Heart right ventricle (tissue), 16 donors: Measurements from ENCODE around the gene MINDY4. TPM values are rescaled to one million over a fixed set of nuclear protein-coding genes. Genes with fewer than 3 reads are reported as not detected.
A peak's percentile ranks its signal among the peaks of the same experiment; 100 is the strongest.

Experiments used
- ATAC-seq, 8 donors: fragments of 200-7000 bp; cut with Tn5 transposase; one replicate each; pipeline ENCODE4 v1.9.1; 2020; ENCODE audit warnings: mild to moderate bottlenecking in 8 of 8, moderate library complexity in 8 of 8, moderate number of reproducible peaks in 1 of 8
- DNase-seq, 2 donors: peaks; one replicate each; pipeline ENCODE4 v3.0.0-alpha.2; 2020
- H3K27ac ChIP-seq, 10 donors: fragments of 200-600 bp; sonication (generic) in 2 of 10; one replicate each; pipeline versions ENCODE4 v1.5.0 to v1.8.0; 2020 to 2022; ENCODE audit warnings: mild to moderate bottlenecking in 3 of 10
- H3K27me3 ChIP-seq, 7 donors: fragments of 200-600 bp; one replicate each; pipeline ENCODE4 v1.8.0; 2021 to 2022; ENCODE audit warnings: mild to moderate bottlenecking in 2 of 7
- H3K36me3 ChIP-seq, 9 donors: fragments of 200-600 bp; sonication (generic) in 1 of 9; one replicate each; pipeline versions ENCODE4 v1.5.0 to v1.8.0; 2020 to 2022; ENCODE audit warnings: mild to moderate bottlenecking in 2 of 9
- H3K4me1 ChIP-seq, 9 donors: fragments of 200-600 bp; sonication (generic) in 1 of 9; one replicate each; pipeline versions ENCODE4 v1.5.0 to v1.8.0; 2020 to 2022; ENCODE audit warnings: mild to moderate bottlenecking in 4 of 9
- H3K4me3 ChIP-seq, 10 donors: fragments of 200-600 bp; sonication (generic) in 2 of 10; one replicate each; pipeline versions ENCODE4 v1.5.0 to v1.8.0; 2020 to 2022; ENCODE audit warnings: mild to moderate bottlenecking in 7 of 10, moderate library complexity in 2 of 10
- H3K9me3 ChIP-seq, 11 donors: fragments of 200-600 bp in 10 of 11; sonication (generic) in 2 of 11; one replicate each; pipeline versions ENCODE4 v1.5.0 to v1.8.0; 2013 to 2022; ENCODE audit warnings: mild to moderate bottlenecking in 2 of 11, control low read depth in 1 of 11, moderate library complexity in 1 of 11
- CTCF ChIP-seq, 9 donors: fragments of 200-600 bp; sonication (generic) in 2 of 9; IDR thresholded peaks; one replicate each; pipeline versions ENCODE4 v1.5.0 to v1.8.0; 2021 to 2022; ENCODE audit warnings: antibody characterized with exemption in 9 of 9, mild to moderate bottlenecking in 5 of 9, moderate library complexity in 1 of 9
- WGBS, 2 donors: extraction: QIAGEN DNeasy Blood & Tissue Kit; methylation state at CpG; one replicate each; pipeline ENCODE4 v1.1.7; 2013; ENCODE audit warnings: inconsistent platforms in 1 of 2; 5-methylcytosine and 5-hydroxymethylcytosine counted together
- intact Hi-C, 10 donors: fragments of 100-400 bp; cut with DNase I; formaldehyde crosslinking; loops; one replicate each; pipeline versions ENCODE4 v1.11.1 to v1.14.2; 2022
- polyA plus RNA-seq, 2 donors: library from polyadenylated mRNA; stranded (reverse); fragments of 200-250 nt; gene quantifications; one replicate each; pipeline ENCODE4 v1.2.3, GENCODE V29; 2013
- total RNA-seq, 10 donors: library from RNA; stranded (reverse); fragmentation: NEBNext Ultra II Directional in 3 of 10; extraction: Animal tissue kit (Norgen Biotek cat#: 25700) in 3 of 10; gene quantifications; one replicate each; pipeline versions ENCODE4 v1.2.1 to v1.2.4, GENCODE V29; 2021 to 2023
- donor health status: Arrhythmogenic right ventricular cardiomyopathy.
- donor health status: ischemic (EF 13 %, LVEDD 7.1; RV severe dilation, severe dysfunction).
- donor health status: healthy with polysubstance abuse.
- donor health status: DM: no; HTN: yes; CAD: no.
- donor health status: DM: no; HTN: no; CAD: no.
- donor health status: ischemic (EF 25% LVEDD 6.9; RV normal size, moderate dysfunction).
- donor health status: ischemic (EF 25% LVEDD 5.7; RV mildly dilated, moderate dysfunction).
- donor health status: healthy.
- donor health status: DM: yes; HTN: yes; CAD: no.
- donor health status: Ischemic cardiomyopathy.
- donor health status: ischemic (EF 35%, LVEDD 5.7; RV mildly dilated, moderate dysfunction).
- donor health status: nonischemic (EF 11% LVEDD 7.7; RV severe dilation, severe dysfunction).
- donor health status: DM: yes; HTN: yes; CAD: no.
- donor health status: PGD.
- donor health status: ischemic (EF 29% LVEDD 5.4; RV normal size, mild dysfunction).
- donor health status: nonischemic (EF 23%, LVEDD 6.1; RV moderate dilation, normal function).

Gene MINDY4
- total and polyA plus RNA-seq, 12 donors: 1.9 to 5.4 (median 2.8) TPM

GRCh38 chr7:30900053-30900452, 128.8 kb downstream of the MINDY4 start:
- no peaks in the 10 kb centered on the region for H3K36me3 ChIP-seq
- no peak overlapping the region for H3K4me3 ChIP-seq
- WGBS, 2 donors: 56 to 78% methylated on average over 9 of the region's 9 CpGs
- no peaks in the 10 kb centered on the region for H3K9me3 ChIP-seq
- no peak for TF ChIP-seq CTCF (IDR thresholded peaks at IDR 0.05)
- intact Hi-C loops: no loop called here
- no peak for DNase-seq
- peaks cover 7 to 79% (median 60%) of the 10 kb centered on the region in 9 donors for H3K4me1 ChIP-seq
- ATAC-seq: peak in 5 of 8 donors; percentile 2 to 29 (median 19)
- H3K27me3 ChIP-seq: no peaks in the 10 kb centered on the region
- H3K27ac ChIP-seq: peak overlapping the region; percentile 5 to 83 (median 70)

- 79 to 80% methylated on average over 11 of the region's 11 CpGs for WGBS, 2 donors
- peak in 1 of 2 donors; percentile 19 for DNase-seq
Measured at GRCh38 chr7:30900803-30901362, 129.7 kb downstream of the MINDY4 start.

GRCh38 chr7:30901856-30902255, 130.6 kb downstream of the MINDY4 start:
- no peak for ATAC-seq
- peak in 1 of 2 donors; percentile 3 for DNase-seq
- no peaks in the 10 kb centered on the region for H3K36me3 ChIP-seq
- intact Hi-C loops: no loop called here
- H3K4me1 ChIP-seq: peaks cover 12 to 79% (median 60%) of the 10 kb centered on the region in 9 donors
- 86 to 93% methylated on average over 2 of the region's 2 CpGs for WGBS, 2 donors
- no peaks in the 10 kb centered on the region for H3K9me3 ChIP-seq
- no peak for TF ChIP-seq CTCF (IDR thresholded peaks at IDR 0.05)
- no peaks in the 10 kb centered on the region for H3K27me3 ChIP-seq
- no peak overlapping the region for H3K4me3 ChIP-seq
- H3K27ac ChIP-seq: peak overlapping the region in 4 of 10 donors; percentile 69 to 83 (median 80)

More at GRCh38 chr7:30900803-30901362, 129.7 kb downstream of the MINDY4 start:
- ATAC-seq: peak in 5 of 8 donors; percentile 2 to 33 (median 17)
- no peak for TF ChIP-seq CTCF (IDR thresholded peaks at IDR 0.05)
- intact Hi-C loops: no loop called here
- no peaks in the 10 kb centered on the region for H3K9me3 ChIP-seq
- H3K4me3 ChIP-seq: no peak overlapping the region
- H3K27ac ChIP-seq: peak overlapping the region; percentile 5 to 83 (median 70)
- no peaks in the 10 kb centered on the region for H3K36me3 ChIP-seq
- H3K4me1 ChIP-seq: peaks cover 8 to 79% (median 60%) of the 10 kb centered on the region in 9 donors
- H3K27me3 ChIP-seq: no peaks in the 10 kb centered on the region

DNA sequence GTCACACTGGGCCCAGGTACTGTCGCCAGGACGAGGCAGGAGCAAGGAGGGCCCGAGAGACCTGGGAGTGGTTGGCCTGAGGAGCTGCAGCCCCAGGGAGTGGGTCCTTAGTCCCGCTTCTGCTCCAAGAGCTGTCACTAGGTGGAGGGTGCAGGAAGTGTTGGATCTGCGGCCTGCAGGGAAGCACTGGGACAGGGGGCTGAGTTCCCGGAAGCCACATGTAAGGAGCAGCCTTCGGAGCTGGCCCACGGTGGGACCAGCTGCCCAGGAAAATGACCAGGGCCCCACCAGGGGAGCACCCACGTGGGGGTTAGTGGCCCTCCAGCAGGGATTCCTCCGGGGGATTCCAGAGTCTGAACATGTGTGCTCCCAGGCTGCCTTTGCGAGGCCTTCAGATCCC, 131.2 kb downstream of the MINDY4 start:
- no peaks in the 10 kb centered on the region for H3K36me3 ChIP-seq
- ATAC-seq (no peak), DNase-seq (peak in 1 of 2 donors; percentile 16)
- no peaks in the 10 kb centered on the region for H3K9me3 ChIP-seq
- no peak overlapping the region for H3K27ac ChIP-seq
- TF ChIP-seq CTCF (IDR thresholded peaks at IDR 0.05): no peak
- no peak overlapping the region for H3K4me3 ChIP-seq
- peaks cover 16 to 79% (median 60%) of the 10 kb centered on the region in 9 donors for H3K4me1 ChIP-seq
- 80% methylated on average over 11 of the region's 11 CpGs for whole genome bisulfite sequencing, 2 donors
- no peaks in the 10 kb centered on the region for H3K27me3 ChIP-seq
- intact Hi-C loops: no loop called here
